DMS114 treated with DMSO at 0.1 percent for 48 hours (cell line): ENCODE measurements around the gene CDH20.

Source experiments
- DNase-seq: peaks from one replicate; lab custom pipeline; 2025; ENCODE audit not compliant: unreplicated experiment; lab: John Stamatoyannopoulos, UW

Gene CDH20

DNA sequence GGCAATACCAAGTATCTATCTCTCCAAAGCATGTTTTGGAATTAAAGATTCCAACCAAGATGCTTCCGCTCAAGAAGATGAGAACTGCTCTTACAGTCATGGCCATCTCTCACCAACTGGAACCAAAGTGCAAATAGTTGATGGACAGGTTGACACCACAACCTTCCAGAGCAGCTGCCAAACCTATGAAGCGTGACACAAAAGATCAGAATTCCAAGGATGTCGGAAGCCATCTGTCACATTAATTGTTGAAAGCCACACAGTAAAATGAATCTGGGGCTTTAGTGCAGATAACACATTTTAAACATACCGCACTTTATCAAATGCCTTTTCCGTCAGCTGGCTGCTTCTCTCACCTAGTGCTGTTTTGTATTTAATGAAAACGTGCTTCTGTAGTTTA, 195.7 kb downstream of the CDH20 start:
- no peak for DNase-seq

DNA sequence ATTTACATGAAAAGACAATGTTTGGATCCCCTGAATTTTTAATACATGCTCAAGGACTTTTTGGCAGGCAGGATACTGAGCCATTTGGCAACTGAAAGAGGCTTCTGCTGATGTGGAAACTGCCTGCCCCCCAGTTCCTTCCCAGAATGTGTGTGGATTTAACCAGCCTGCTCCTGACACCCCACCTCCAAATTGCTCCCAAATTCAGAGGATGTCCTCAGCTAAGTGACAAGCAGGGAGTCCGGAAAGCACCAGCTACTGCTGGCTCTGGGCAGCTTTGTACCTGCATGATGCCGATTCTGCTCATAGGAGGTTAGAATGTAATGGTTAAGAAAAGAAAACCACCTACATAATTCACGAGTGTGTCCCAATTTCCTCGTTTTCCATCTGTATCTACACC, 197.5 kb downstream of the CDH20 start:
- no peak for DNase-seq

DNA sequence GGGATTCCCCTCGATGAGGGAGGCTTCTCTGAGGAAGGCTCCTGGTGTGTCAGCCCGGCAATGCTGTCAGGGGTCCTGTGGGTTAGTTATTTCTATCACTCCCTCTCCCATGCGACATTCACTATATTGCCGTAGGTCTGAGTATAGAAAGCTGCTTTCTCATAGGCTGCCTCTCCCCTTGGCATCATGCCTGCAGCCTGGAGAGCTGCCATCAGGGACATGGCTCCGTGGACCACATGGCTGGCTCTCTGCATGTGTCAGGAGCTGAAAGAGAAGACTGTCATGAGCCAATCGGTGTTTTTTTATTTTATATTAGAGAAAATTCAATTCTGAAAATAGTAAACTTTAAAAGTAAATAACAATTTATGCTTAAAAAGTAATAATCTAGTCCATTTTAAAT, 198.0 kb downstream of the CDH20 start:
- DNase-seq = no peak

DNA sequence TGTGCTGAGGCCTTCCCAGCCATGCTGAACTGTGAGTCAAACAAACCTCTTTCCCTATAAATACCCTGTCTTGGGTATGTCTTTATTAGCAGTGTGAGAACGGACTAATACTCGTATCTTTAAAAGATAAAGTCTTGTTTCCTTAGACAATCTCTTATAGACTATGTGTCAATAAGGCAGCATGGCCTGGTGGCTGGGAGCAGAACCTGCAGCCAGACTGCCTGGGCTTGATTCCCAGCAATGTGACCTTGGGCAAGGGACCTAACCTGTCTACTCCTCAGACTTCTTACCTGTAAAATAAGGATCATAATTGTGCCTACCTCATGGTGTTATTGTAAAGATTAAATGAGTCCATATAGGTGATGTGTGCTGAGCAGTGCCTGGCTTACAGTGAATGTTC, 198.7 kb downstream of the CDH20 start:
- DNase-seq = no peak

DNA sequence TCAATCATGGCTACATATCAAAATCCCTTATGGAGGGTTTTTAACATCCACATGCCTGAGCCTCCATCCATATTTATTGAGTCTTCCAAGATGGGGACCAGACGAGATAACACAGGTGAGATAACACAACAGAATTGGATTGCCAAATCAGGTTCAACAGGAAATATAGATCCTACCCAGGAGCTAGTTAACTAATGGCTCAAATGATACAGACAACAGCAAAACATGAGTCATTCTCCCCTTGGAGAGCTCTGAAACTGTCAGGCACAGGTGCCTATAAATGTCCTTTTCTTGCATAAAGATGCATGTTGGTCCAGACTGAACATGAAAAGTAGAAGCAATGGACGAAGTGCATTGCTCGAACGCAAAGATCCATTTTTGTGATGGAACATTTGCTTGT, 202.2 kb downstream of the CDH20 start:
- DNase-seq = no peak

DNA sequence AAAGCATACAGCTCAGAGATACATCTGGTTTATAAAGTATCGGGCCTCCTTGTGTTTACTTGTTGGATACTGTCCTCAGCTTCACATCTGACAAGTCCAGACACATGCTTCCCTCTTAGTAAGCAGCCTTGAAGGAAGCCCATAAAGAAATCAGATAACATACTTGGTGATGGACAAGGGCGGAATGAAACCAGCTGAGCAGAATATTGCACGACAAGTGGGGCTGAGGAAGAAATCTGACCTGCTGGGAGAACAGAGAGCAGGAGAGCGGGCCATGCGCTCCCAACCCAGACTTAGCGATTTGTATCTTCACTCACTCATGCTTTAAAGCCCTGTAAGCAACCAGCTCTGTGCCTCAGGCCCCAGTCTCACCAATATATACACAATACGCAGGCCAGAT, 208.4 kb downstream of the CDH20 start:
- no peak for DNase-seq

DNA sequence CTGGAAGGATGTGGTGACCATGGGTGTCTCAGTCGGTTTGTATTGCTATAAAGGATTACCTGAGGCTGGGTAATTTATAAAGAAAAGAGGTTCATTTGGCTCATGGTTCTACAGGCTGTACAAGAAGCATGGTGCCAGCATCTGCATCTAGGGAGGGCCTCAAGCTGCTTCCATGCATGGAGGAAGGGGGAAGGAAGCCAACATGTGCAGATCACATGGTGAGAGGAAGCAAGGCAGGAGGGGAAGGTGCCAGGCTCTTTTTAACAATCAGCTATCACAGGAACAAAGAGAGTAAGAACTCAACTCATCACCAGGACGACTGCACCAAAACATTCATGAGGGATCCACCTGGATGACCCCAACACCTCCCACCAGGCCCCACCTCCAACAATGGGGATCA, 209.4 kb downstream of the CDH20 start:
- no peak for DNase-seq

DNA sequence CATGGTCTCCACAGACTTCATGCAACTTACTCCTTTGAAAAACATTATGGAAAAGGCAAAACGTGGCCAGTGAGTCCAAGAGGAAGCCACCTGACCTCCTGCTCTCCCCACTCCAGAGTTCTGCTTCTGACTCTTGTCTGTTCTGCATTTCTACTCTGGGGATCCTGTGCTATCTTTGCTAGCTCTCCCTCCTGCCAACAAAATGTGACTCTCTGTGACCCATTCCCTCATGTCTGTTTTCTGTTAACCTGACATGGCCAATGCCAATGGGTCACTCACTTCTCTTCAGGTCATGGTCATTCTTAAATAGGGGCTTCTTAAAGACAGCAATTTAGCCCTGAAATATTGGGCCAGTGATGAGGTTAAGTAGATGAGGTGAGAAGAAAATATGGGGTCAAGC, 210.3 kb downstream of the CDH20 start:
- DNase-seq = no peak

DNA sequence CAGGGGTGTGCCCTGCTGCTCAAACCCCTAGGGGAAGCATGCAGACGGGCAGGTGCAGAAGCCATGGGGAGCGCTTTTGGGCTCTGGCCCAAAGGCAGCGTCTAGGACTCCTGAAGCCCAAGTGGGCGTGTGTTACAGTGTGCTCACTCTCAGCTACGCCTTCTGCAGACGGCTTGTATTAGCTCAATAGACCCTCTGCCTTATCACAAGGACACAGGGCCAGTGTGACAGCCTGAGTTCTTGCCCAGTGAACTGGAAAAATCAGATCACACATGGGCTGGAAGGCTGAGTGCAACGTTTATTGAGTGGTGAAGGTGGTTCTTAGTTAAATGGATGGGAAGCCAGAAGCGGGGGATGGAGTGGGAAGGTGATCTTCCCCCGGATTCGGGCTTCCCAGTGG, 210.9 kb downstream of the CDH20 start:
- DNase-seq = no peak

DNA sequence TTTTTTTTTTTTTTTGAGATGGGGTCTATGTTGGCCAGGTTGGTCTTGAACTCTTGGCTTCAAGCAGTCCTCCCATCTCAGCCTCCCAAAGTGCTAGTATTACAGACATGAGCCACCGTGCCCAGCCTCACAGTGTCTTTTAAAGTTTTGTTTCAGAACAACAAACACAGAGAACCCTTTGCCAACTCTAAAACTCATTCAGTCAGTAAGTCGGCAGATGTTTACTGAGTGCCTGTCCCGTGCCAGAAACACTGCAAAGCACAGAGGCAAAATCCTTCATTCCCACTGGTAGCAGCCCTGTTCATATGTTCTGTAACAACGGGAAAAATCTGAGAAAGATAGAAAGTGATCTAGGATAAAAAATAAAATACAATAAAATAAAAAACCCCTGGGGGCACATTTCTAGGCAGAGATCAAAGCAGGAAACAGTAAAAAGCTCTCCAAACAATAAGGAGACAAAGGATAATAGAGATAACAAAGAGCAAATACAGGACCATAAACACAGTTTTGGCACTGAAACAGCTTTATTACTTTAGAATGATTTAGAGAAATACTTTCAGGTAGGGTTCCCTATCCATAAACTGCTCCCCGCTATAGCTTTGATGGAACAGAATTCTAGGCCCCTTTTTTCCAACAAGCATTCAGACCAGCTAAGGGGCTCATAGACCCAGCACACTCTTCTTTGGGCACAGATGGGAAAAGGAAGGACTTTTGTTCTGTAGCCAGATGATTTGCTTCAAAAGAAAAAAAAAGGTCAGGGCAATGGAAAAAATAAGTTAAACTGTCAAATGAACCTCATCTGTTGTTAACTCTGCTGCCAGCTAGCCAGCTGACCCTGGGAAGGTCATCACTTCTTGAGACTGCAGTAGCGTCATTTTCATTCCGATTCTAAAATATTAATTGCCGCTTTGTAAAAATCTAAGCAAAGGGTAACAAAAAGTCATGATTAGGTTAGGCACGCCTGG, 212.3 kb downstream of the CDH20 start:
- DNase-seq = no peak

DNA sequence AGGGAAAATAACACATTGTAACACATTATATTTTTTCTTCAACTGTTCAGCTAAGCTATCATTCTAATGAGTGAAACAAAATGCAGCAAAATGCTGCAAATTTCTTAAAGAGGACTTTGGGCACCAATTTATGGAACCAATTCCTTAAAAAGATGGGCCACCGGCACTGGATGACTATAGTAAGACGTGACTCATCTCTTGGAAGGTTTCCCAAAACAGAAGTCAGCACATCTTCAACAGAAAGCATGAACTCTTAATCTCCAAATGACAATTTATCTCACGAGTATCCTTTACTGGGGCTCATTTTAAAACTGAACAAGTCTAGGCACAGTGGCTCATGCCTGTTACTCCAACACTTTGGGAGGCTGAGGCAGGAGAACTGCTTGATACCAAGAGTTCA, 213.4 kb downstream of the CDH20 start:
- DNase-seq = no peak

DNA sequence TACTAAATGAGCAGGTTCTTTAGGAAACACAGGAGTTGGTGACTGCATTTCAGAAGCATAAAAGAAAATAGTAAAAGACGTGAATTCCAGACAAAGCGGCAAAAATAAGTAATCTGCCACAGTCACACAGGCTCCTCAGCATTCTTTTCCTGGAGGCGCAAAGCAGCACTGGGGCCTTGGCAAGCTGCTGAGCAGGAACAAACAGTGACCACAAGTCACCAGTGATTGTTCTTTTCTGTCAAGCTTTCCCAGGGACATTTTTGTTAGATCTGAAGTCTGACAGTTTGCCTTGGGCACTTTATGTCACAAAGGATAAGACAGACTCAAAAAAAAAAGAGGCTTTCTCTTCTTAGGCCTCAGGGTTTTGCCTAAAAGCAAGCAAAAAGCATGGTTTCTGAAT, 216.2 kb downstream of the CDH20 start:
- no peak for DNase-seq

DNA sequence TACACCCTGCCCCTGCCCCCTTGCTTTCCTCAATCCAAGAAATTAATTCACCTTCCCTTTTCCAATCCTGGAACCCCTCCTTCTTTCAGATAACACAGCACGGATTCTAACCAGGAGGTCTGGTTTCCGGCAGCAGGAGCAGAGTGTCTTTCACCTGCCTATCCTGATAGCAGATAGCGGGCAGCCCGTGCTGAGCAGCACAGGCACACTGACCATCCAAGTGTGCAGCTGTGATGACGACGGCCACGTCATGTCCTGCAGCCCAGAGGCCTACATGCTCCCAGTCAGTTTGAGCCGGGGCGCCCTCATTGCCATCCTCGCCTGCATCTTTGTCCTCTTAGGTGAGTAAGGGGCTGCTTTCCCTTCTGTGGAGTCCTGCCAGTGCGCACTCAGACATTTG, 216.7 kb downstream of the CDH20 start:
- no peak for DNase-seq

DNA sequence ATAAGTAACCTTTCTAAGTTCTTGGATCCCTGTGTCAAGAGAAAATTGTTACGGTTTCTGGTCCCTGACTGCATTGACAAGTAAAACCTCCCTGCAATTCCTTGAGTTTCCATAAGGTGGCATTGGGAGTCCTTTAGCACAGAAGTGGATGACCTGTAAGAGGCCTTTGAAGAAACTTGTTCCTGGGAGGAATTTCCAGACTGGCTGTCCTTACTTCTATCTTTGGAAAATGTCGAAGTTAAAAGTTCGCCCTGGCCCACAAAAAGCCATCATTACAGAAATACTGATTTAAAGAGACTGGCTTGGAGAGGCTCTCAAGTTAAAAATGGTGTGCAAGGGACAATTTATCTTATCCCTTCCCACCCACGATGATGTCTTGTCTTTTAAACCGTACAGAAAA, 218.4 kb downstream of the CDH20 start:
- peak; percentile 38 for DNase-seq

DNA sequence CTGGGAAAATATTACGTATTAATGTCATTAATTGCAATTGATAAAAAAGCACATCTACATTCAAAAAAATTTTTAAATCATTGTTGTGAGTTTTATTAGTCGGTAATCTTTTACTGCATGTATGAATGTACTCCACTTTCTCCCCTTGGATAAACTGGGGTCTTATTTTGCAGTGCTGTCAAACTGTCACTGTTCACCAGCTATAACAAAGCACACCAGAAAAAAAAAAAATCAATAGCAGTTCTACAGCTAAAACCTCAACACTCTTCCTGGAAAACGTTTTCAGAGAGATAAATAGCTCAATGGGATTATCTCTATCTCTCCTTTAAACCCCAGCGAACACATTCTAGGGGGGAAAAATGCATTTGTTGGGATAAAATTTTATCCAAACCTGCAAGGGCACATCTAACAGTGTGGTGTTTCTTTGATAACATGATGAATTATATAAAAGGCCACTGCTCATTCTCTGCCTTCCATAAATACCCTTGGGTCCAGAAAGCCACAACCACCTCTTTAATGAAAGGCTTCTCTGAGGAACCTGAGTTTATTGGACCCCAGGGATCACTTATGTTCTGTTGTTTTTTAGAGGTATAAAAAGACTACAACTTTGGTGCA, 219.9 kb downstream of the CDH20 start:
- no peak for DNase-seq

DNA sequence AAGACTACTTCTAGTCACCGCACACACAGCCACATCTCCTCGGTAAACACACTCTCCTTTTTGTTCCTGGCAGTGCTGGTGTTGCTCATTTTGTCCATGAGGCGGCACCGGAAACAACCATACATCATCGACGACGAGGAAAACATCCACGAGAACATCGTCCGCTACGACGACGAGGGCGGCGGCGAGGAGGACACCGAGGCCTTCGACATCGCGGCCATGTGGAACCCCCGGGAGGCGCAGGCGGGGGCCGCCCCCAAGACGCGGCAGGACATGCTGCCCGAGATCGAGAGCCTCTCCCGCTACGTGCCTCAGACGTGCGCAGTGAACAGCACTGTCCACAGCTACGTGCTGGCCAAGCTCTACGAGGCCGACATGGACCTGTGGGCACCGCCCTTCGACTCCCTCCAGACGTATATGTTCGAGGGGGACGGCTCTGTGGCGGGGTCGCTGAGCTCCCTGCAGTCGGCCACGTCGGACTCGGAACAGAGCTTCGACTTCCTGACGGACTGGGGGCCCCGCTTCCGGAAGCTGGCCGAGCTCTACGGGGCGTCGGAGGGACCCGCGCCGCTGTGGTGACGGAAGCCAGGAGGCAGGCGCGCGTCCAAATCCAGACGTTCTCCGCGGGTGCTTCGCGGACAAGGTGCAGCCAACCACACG, 221.0 kb downstream of the CDH20 start:
- no peak for DNase-seq

DNA sequence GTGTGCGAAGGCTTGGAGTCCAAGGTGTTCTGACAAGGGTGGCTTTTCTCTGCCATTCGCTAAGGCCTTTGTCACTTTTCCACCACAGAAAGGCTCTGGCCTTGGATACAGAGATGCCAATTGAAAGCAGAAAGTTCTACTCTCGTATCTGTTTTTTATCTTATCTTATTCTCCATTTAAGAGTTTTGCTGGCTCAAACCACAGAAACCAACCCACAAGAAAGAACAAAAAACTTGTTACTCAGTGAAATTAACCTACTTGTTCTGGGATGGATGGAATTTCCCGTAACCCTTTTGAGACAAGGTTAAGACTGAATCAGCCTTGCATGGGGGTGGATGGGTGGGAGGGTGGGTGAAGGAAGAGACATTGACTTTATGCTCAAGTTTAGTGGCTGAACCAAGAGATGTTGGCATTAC, 221.7 kb downstream of the CDH20 start:
- DNase-seq = no peak

DNA sequence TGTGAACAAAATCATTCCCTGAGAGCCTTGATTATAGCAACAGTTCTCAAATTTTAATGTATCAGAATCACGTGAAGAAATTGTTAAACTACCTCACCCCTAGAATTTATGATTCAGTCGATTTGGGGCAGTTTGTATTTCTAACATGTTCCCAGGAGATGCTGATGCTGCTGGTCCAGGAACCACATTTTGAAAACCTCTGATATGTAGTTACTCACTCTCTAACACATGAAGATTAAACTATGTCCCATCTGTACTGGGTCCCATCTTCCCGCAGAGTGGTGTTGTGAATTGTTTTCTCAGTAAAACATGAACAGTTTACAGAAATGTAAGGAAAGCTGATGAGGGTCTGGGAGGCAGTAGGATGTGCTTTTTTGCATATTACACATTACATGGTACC, 223.1 kb downstream of the CDH20 start:
- no peak for DNase-seq

DNA sequence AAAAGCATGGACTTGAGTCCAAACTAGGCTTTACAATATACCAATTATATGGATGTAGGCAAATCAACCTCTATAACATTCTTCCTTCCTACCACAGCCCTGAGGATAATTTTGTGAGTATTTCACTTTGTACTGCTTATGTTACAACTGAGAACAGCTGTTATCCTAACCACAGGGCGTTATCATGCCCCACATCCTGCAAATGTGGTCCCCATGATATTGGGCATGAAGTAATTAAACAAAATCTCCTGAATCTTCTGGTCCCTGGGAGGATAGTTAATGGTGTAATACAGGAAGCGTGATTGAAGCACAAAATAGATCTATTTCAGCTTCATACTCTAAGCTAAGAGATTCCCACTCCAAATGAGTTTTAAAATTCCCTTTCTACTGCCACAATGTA, 223.6 kb downstream of the CDH20 start:
- no peak for DNase-seq

DNA sequence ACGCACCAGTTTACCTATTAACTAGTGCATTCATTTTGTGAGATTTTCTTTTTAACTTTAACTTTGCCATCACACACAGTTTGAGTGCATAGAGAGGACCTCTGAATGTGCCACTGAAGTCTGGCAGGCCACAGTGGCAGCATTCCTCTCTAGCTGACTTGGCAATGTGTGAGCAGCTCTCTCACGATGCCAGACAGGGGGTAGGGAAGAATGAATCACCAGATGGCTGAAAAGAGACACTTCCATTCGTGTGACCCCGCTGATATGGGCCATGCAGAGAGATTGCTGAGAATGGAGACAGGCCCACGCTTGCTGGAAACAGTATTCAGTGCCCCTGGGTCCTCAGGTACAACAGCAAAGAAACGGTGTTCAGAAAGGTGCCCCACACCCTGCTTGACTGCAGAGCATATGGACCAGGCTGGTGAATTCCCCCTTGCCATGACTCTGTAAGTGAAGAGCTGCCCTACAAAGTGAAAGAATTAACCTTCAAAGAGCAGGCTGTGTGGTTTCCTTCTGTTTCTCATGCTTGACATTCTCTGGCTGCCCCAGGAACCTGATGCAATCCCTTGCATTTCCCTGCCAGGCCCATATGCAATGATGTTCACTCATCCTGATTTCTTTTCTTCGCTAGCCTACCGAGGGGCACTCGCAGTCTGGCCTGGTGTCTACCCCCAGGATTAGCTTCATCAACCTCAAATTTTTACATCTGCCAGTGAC, 236.1 kb downstream of the CDH20 start:
- DNase-seq = no peak

DNA sequence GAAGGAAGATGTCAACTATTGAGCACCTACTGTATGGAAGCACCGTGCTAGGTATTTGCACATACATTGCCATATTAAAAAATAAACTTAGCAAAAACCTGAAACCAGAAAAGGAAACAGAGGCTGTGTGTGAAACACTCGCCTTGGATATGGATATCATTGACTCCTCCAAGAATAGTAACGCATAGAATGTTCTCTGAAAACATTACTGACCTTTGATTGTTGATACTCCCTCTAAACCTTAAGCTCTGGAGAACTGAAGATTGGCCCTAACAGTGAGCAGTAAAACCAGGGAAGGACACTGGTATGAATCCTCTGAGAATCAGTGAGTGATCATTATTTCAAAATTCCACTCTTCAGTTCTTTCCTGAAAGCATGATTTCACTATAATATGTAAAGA, 236.8 kb downstream of the CDH20 start:
- no peak for DNase-seq
